Fibroblast of the aortic adventitia (primary cell): ENCODE measurements around the gene LMTK2. TPM values are rescaled to one million over a fixed set of nuclear protein-coding genes. Genes with fewer than 3 reads are reported as not detected.

Experiments used
- DNase-seq: peaks from one replicate; pipeline ENCODE4 v3.0.0-alpha.2; 2010; ENCODE audit warnings: low read depth
- H3K4me3 ChIP-seq: 2 replicates; pipeline ENCODE4 v1.5.1; 2011; ENCODE audit warnings: low read depth, mild to moderate bottlenecking, control low read depth, low read length, moderate library complexity
- total RNA-seq: library from RNA; depleted of rRNA; stranded (reverse); fragments of >200 nt; gene quantifications from 2 replicates; pipeline ENCODE4 v1.2.3, GENCODE V29; 2012; ENCODE audit warnings: low replicate concordance
- TF ChIP-seq, protein P1 (sequence below): IDR thresholded peaks from 2 replicates; pipeline ENCODE4 v1.5.1; 2011; ENCODE audit warnings: mild to moderate bottlenecking, low read length, control low read depth, inconsistent platforms; ENCODE audit not compliant: insufficient read depth

LMTK2 gene
- total RNA-seq, result 9.8 and 10.8 TPM in 2 replicates

DNA sequence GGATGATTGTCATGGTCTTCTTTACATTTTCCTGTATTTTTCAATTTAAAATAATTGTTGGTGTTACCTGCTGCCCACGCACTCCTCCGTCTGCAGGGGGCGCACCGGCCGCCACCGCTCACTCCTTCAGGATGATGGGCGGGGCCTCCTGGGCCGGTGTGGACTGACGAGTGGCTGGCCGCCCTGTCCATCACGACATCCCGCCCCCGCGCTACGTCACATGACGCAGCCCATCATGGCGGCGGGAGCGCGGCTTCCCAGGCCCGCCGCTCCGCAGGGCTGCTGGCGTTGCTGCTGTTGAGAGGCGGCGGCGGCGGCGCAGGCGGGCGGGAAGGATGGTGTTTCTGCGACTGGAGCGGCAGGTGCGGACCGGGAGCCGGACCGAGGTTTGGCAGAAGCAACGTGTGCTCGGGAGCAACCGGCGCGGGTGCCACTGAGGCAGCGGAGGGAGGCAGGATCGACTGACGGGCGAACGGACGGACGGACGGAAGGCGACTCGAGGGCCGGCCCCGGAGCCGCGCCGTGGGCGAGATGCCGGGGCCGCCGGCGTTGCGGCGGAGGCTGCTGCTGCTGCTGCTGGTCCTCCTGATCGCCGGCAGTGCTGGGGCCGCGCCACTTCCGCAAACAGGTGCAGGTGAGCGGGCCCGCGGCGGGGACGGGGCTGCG, at the start of gene LMTK2:
LMTK2 (plus strand) TSS at position 216 of the 666 bp plus-strand sequence; CDS start at position 532, 316 bp downstream.
- peak; percentile 87 for DNase-seq
- peak within 1 kb of the TSS; percentile 83 for H3K4me3 ChIP-seq
- TF ChIP-seq, protein P1, sequence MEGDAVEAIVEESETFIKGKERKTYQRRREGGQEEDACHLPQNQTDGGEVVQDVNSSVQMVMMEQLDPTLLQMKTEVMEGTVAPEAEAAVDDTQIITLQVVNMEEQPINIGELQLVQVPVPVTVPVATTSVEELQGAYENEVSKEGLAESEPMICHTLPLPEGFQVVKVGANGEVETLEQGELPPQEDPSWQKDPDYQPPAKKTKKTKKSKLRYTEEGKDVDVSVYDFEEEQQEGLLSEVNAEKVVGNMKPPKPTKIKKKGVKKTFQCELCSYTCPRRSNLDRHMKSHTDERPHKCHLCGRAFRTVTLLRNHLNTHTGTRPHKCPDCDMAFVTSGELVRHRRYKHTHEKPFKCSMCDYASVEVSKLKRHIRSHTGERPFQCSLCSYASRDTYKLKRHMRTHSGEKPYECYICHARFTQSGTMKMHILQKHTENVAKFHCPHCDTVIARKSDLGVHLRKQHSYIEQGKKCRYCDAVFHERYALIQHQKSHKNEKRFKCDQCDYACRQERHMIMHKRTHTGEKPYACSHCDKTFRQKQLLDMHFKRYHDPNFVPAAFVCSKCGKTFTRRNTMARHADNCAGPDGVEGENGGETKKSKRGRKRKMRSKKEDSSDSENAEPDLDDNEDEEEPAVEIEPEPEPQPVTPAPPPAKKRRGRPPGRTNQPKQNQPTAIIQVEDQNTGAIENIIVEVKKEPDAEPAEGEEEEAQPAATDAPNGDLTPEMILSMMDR, result peak; percentile 92

DNA sequence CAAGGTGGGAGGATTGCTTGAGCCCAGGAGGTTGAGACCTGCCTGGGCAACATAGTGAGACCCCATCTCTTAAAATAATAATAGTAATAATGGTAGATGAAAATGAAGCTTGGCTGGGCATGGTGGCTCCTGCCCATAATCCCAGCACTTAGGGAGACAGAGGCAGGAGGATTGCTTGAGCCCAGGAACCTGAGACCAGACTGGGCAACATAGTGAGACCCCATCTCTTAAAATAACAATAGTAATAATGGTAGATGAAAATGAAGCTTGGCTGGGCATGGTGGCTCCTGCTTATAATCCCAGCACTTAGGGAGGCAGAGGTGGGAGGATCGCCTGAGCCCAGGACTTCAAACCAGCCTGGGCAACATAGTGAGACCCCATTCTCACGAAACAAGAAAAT, 49.5 kb upstream of the LMTK2 start:
- TF ChIP-seq, protein P1, result no peak
- H3K4me3 ChIP-seq, result no peak overlapping the region
- no peak for DNase-seq

DNA sequence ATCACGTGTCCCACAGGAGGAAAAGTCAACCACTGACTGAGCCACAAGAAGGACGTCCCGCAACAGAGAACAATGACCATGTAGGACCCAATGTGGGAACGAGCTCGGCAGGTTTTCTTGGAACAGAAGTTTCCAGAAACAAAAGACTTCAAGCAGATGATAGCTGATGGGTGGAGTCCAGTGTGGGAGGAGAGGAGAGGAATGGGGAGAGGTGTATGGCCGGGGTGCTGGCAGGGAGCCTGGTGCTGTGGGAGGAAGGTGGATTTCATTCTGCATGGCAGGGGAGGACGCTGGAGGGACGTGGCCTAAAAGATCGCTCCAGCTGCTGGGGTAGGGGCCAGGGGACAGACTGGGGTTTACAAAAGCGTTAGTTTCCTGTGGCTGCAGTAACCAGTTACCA, 48.5 kb upstream of the LMTK2 start:
- TF ChIP-seq, protein P1, result no peak
- H3K4me3 ChIP-seq, result no peak overlapping the region
- DNase-seq, result no peak

DNA sequence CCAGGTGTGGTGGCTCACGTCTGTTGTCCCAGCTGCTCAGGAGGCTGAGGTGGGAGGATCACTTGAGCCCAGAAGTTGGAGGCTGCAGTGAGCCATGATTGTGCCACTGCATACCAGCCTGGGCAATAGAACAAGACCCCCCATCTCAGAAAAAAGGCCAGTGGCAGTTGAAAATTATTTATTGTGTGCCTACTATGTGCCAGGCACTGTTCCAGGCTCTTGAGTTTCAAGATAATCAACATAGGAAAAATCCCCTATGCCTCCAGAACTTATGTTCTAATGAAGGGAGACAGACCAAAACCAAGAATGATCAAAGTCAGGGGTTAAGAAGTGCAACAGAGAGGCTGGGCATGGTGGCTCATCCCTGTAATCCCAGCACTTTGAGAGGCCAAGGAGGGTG, 42.4 kb upstream of the LMTK2 start:
- TF ChIP-seq, protein P1, result no peak
- H3K4me3 ChIP-seq, result no peak overlapping the region
- DNase-seq, result no peak

GRCh38 chr7:98066208-98066607, 40.5 kb upstream of the LMTK2 start:
- TF ChIP-seq, protein P1, result no peak

DNA sequence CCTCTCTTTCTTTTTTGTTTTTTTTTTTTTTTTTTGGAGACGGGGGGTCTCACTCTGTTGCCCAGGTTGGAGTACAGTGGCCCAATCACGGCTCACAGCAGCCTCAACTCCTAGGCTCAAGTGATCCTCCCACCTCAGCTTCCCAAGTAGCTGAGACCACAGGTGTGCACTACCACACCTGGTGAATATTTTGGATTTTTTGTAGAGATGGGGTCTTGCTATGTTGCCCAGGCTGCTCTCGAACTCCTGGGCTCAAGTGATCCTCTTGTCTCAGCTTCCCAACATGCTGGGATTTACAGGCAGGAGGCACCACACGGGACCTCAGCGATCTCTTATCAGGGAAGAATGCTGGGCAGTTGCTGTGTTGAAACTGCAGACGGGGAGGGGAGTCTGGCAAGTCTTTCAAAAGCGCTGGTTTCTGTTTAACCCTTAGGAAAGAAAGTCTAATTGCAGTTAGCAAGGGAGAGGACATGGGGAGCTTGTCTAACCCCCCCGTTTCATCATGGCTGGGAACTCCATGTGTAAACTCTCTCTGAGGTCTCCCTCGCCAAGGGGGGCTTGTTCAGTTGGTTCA, 39.6 kb upstream of the LMTK2 start:
- TF ChIP-seq, protein P1, result no peak
- H3K4me3 ChIP-seq, result no peak overlapping the region
- DNase-seq, result no peak

More at GRCh38 chr7:98066208-98066607, 40.5 kb upstream of the LMTK2 start:
- no peak for DNase-seq
- no peak overlapping the region for H3K4me3 ChIP-seq

GRCh38 chr7:98073047-98073446, 33.6 kb upstream of the LMTK2 start:
- no peak overlapping the region for H3K4me3 ChIP-seq
- no peak for DNase-seq
- TF ChIP-seq, protein P1, result no peak
